ENCODE results near the gene KRTCAP2.

- no peak for TF ChIP-seq POLR2A (IDR thresholded peaks at IDR 0.05)
- no peak for TF ChIP-seq CTCF (IDR thresholded peaks at IDR 0.05)
- no peak for TF ChIP-seq POLR2AphosphoS5 (IDR thresholded peaks at IDR 0.05)
- TF ChIP-seq EP300 (IDR thresholded peaks at IDR 0.05): no peak
These were observed 8.4 kb upstream of the KRTCAP2 start for GRCh38 chr1:155181371-155182051.
